NT2/D1 (cell line): ENCODE measurements around the gene CGB5.

Experiments used
- DNase-seq: peaks from one replicate; pipeline ENCODE4 v3.0.0-alpha.2; 2011; ENCODE audit warnings: low read depth, low spot score
- H3K27me3 ChIP-seq: 2 replicates; pipeline ENCODE4 v1.6.0; 2011; ENCODE audit warnings: mild to moderate bottlenecking; ENCODE audit not compliant: insufficient read length, insufficient read depth
- H3K36me3 ChIP-seq: 2 replicates; pipeline ENCODE4 v1.6.1; 2011; ENCODE audit warnings: mild to moderate bottlenecking, low read length, mixed read lengths; ENCODE audit not compliant: insufficient read depth, insufficient read length
- H3K4me1 ChIP-seq: 2 replicates; pipeline ENCODE4 v1.5.1; 2011; ENCODE audit not compliant: insufficient read depth, insufficient read length
- H3K4me3 ChIP-seq: 2 replicates; pipeline ENCODE4 v1.5.1; 2011; ENCODE audit warnings: low read depth; ENCODE audit not compliant: insufficient read length
- H3K9ac ChIP-seq: 2 replicates; pipeline ENCODE4 v1.6.0; 2011; ENCODE audit warnings: low read depth; ENCODE audit not compliant: insufficient read length
- H3K9me3 ChIP-seq: 2 replicates; pipeline ENCODE4 v1.5.1; 2011; ENCODE audit warnings: mild to moderate bottlenecking, low read length; ENCODE audit not compliant: insufficient read depth
- SUZ12 ChIP-seq: IDR thresholded peaks from 2 replicates; pipeline ENCODE4 v1.6.1; 2011; ENCODE audit not compliant: insufficient read length, insufficient read depth; ENCODE audit errors: extremely low read depth
- YY1 ChIP-seq: IDR thresholded peaks from 2 replicates; pipeline ENCODE4 v1.6.1; 2011; ENCODE audit not compliant: insufficient read length, insufficient read depth
- ZNF274 ChIP-seq: IDR thresholded peaks from 2 replicates; pipeline ENCODE4 v1.6.1; 2011; ENCODE audit warnings: mild to moderate bottlenecking, low read depth, low read length

CGB5 gene

DNA sequence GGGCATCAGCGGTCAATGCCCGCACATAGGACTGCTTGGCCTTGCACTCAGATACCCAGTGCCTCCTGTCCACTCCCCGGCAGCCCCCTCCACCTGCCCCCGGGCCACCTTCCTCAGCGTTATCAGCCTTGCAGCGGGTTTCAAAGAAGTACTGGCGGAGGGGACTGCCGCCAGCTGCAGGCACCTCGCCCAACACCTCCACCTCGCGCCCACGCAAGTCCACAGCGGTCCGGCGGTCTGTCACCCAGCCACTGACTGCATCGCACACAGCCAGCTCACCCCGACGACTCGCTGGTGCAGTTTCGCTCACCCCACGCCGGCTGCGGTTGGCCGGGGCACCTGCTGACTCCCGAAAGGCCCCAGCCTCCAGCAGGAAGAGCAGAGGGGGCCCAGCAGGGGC, 17.8 kb downstream of the CGB5 start:
- Histone ChIP-seq H3K4me1 (peaks cover 21% of the 10 kb centered on the region), H3K36me3 (no peaks in the 10 kb centered on the region), H3K4me3 (no peak overlapping the region), H3K9me3 (no peaks in the 10 kb centered on the region), H3K27me3 (peaks cover 31% of the 10 kb centered on the region), H3K9ac (no peak overlapping the region)
- DNase-seq = no peak
- TF ChIP-seq SUZ12 (no peak), ZNF274 (no peak), YY1 (no peak)

DNA sequence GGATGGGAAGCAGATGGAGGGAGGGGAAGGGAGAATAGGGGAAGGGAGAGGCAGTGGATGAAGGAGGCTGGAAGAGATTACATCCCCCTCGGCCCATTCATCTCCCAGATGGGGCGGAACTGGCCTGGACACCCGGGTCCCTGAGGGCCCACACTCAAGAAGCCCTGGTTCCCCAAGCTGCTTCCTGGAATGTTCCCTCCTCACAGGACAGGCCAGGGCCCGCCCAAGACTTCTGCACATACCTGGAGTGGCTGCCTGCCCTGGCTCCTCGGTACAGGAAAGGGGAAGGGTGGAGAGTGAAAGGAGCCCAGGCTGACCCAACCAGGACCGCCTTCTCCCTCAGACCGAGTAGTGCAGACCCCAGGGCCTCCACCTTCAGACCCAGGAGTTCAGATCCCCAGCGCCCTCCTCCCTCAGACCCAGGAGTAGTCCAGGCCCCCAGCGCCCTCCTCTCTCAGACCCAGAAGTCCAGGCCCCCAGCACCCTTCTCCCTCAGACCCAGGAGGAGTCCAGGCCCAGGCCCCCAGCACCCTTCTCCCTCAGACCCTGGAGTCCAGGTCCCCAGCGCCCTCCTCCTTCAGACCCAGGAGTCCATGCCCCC, 20.5 kb downstream of the CGB5 start:
- no peaks in the 10 kb centered on the region for H3K36me3 ChIP-seq
- no peak for DNase-seq
- peak overlapping the region; percentile 56 for H3K9ac ChIP-seq
- H3K4me1 ChIP-seq = peaks cover 19% of the 10 kb centered on the region
- H3K4me3 ChIP-seq = peak overlapping the region; percentile 9
- no peaks in the 10 kb centered on the region for H3K9me3 ChIP-seq
- TF ChIP-seq ZNF274 = no peak
- no peak for TF ChIP-seq YY1
- TF ChIP-seq SUZ12 = no peak
- peaks cover 11% of the 10 kb centered on the region for H3K27me3 ChIP-seq

DNA sequence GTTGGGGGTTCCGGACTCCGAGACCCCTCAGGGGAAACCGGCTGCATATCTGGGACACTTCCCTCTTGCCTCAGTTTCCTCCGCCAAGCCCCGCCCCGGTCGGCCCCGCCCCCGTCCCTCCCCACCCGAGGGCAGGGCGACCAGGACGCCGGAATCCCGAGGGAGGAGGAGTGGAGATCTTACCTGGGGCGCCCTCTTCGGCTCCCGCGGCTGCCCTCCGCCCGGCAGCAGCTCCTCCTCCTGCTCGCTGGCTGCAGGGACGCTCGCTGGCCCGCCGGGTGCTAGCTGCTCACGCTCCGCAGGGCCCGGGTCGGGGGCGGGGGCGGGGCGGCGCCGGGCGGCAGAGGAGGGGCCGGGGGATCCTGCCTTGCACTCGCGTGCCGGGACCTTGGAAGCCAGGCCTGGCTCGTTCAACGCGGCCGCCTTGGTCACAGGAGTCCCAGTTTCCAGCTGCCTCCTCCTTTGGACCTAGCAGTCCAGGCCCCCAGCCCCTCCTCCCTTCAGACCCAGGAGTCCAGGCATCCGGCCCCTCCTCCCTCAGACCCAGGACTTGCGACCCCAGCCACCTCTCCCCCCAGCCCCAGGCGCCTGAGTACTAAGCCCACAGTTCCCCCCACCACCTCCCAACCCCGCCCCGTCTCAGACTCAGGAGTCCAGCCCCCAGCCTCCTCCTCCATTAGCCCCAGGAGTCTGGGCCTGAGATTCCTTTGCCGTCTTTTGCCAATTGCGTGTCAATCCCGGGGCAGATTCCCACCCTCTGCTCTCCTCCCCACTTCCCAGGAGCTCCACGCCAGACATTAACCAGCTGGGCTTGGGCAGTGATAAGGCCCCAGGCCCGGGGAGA, 21.3 kb downstream of the CGB5 start, which contains the start of gene NTF4:
Gene NTF4, minus strand, starts transcription at position 51 of the 844 bp plus-strand sequence. CDS start 2,821 bp downstream, outside the sequence.
- DNase-seq = no peak
- Histone ChIP-seq H3K9ac (peak within 1 kb of the TSS; percentile 70), H3K4me1 (peaks cover 19% of the 10 kb centered on the region), H3K36me3 (no peaks in the 10 kb centered on the region), H3K4me3 (peak within 1 kb of the TSS; percentile 18), H3K9me3 (no peaks in the 10 kb centered on the region; the same call in 1 of the 2 replicates), H3K27me3 (peaks cover 14% of the 10 kb centered on the region)
- TF ChIP-seq YY1 (no peak), ZNF274 (no peak), SUZ12 (no peak)

DNA sequence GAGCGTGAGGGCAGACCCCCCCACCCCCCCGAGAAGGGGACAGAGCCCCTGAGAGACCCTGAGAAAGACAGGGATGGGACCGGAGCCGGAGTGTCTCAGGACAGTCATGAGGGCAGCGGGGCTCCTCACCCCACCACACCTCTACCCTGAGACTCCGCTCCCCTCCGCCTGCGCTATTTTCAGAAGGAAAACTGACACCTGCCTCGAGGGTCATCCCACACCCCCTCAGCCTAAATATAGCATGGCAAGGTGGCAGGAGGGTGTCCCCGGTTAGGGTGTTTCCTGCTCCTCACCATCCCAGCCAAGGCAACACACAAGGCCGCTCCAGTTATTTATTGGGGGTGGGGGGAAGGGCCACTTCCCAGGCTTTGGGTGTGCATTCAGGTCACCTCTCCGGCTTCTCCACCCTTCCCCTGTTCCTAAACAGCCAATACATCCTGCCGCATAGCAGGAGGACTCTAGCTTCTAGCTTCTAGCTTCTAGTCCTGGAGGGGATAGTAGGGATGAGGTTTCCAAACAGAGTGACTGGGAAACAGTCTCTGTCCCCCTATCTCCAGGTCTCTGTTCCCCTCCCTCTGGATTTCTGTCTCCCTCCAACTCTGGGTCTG, 22.4 kb downstream of the CGB5 start:
- Histone ChIP-seq H3K4me1 (peaks cover 19% of the 10 kb centered on the region), H3K9me3 (no peaks in the 10 kb centered on the region; the same call in 1 of the 2 replicates), H3K27me3 (peaks cover 24% of the 10 kb centered on the region), H3K4me3 (no peak overlapping the region), H3K9ac (no peak overlapping the region), H3K36me3 (no peaks in the 10 kb centered on the region)
- TF ChIP-seq SUZ12 (no peak), ZNF274 (no peak), YY1 (no peak)
- no peak for DNase-seq

DNA sequence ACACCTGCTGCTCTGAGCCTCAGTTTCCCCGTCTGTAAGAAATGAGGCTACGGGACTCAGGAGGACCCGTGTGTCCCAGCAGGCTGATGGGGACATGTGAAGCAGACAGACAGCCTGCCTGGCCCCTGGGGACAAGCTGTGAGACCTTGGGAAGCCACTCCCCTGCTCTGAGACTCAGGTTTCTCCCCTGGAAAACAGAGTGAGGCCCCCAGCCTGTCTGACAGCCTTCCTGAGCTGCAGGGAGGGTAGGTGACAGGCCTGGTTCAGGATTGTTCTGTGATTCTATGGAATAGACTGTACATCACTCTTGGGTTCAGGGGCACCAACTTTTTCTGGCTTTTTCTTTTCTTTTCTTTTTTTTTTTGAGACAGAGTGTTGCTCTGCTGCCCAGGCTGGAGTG, 23.9 kb downstream of the CGB5 start:
- no peaks in the 10 kb centered on the region; the same call in 1 of the 2 replicates for H3K9me3 ChIP-seq
- H3K36me3 ChIP-seq = no peaks in the 10 kb centered on the region
- H3K4me3 ChIP-seq = no peak overlapping the region
- TF ChIP-seq YY1 (no peak), ZNF274 (no peak), SUZ12 (no peak)
- no peak overlapping the region for H3K9ac ChIP-seq
- DNase-seq = no peak
- peaks cover 25% of the 10 kb centered on the region for H3K27me3 ChIP-seq
- peaks cover 19% of the 10 kb centered on the region for H3K4me1 ChIP-seq

DNA sequence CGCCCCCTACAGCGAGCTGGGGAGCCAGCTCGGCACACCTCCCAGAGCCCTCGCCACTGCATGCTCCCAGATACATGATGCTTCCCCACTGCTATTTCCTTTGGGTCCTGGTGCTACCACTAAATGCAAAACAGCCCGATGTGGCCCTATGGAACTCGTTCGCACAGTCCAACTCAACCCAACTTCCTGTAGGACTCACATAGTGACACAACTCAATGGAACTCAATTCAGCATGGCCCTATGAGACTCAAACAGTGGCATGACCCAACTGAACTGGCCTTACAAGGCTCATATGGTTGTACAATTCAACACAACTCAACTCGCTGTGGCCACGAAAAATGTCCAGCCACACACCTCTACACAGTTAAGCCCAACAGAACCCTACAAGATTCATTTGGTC, 25.4 kb downstream of the CGB5 start:
- no peak for DNase-seq
- TF ChIP-seq YY1 = no peak
- no peak for TF ChIP-seq ZNF274
- no peak for TF ChIP-seq SUZ12
- Histone ChIP-seq H3K27me3 (peaks cover 36% of the 10 kb centered on the region), H3K4me3 (no peak overlapping the region), H3K36me3 (no peaks in the 10 kb centered on the region), H3K4me1 (peaks cover 18% of the 10 kb centered on the region), H3K9ac (no peak overlapping the region), H3K9me3 (no peaks in the 10 kb centered on the region; the same call in 1 of the 2 replicates)

DNA sequence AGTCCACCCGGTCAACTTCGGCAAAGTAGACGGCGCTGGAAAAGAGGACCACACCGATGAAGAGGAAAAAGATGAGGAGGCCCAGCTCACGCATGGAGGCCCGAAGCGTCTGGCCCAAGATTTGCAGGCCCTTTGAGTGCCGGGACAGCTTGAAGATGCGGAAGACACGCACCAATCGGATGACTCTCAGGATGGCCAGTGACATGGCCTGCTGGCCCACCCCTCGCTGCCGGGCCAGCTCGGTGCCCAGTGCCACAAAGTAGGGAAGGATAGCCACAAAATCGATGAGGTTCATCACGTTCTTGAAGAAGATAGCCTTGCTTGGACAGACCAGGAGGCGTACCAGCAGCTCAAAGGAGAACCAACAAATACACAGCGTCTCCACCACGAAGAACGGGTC, 26.8 kb downstream of the CGB5 start:
- Histone ChIP-seq H3K9ac (no peak overlapping the region), H3K27me3 (peaks cover 36% of the 10 kb centered on the region), H3K36me3 (no peaks in the 10 kb centered on the region), H3K4me3 (no peak overlapping the region), H3K4me1 (peaks cover 13% of the 10 kb centered on the region), H3K9me3 (no peaks in the 10 kb centered on the region; the same call in 1 of the 2 replicates)
- no peak for TF ChIP-seq ZNF274
- TF ChIP-seq YY1 = no peak
- no peak for TF ChIP-seq SUZ12
- DNase-seq = no peak
